HCT116 (cell line): Measurements from ENCODE around the gene OR52R1. TPM values are rescaled to one million over a fixed set of nuclear protein-coding genes. Genes with fewer than 3 reads are reported as not detected.

Source experiments
- ATAC-seq: fragments of 200-7000 bp; cut with Tn5 transposase; 2 replicates; pipeline ENCODE4 v1.9.1; 2020; ENCODE audit warnings: mild to moderate bottlenecking, moderate library complexity
- BruUV-seq: library from RNA; stranded (reverse); fragments of 400-500 nt; replicated peaks from 2 replicates; lab custom pipeline; 2021; lab: Mats Ljungman, UMichigan
- CTCF ChIA-PET: fragments of 300-600 bp; sonication (Branson Sonifier 250); formaldehyde crosslinking; loops from one replicate; lab custom pipeline; 2021; ENCODE audit warnings: antibody characterized with exemption; lab: Charles Lee
- POLR2A ChIA-PET: fragments of 300-600, 350-600 bp; sonication (Branson Sonifier 250); formaldehyde crosslinking; loops from one replicate; lab custom pipeline; 2021; ENCODE audit warnings: antibody characterized with exemption; lab: Charles Lee
- RAD21 ChIA-PET, 2 experiments: fragments of 300-600 bp; sonication (Branson Sonifier 250); formaldehyde crosslinking; loops; one replicate each; lab custom pipeline; 2023; ENCODE audit warnings: low total read pairs in 2 of 2; ENCODE audit not compliant: uncharacterized antibody in 2 of 2, unreplicated experiment in 2 of 2, low non-redundant PET in 1 of 2; lab: Charles Lee
- DNase-seq: peaks from one replicate; pipeline ENCODE4 v3.0.0-alpha.2; 2010; ENCODE audit warnings: low read depth, low spot score
- H2AFZ ChIP-seq: fragments of 200-600 bp; shearing (Covaris generic), sonication (generic); 2 replicates; pipeline ENCODE4 v1.6.1; 2017; ENCODE audit warnings: low read depth, mixed run types, mixed read lengths, antibody characterized with exemption, low read length; ENCODE audit not compliant: poor library complexity, severe bottlenecking
- H3K27ac ChIP-seq: 2 replicates; pipeline ENCODE4 v1.5.1; 2012; ENCODE audit warnings: low read depth, low read length
- H3K27me3 ChIP-seq: fragments of 200-600 bp; sonication (generic); 2 replicates; pipeline ENCODE4 v1.6.1; 2016; ENCODE audit warnings: mixed run types, low read length, mixed read lengths; ENCODE audit not compliant: insufficient read depth
- H3K36me3 ChIP-seq, 2 experiments: fragments of 200-500 bp in 1 of 2; fragments of 200-600 bp in 1 of 2; sonication (Bioruptor generic) in 1 of 2; sonication (generic) in 1 of 2; 2 replicates each; pipeline versions ENCODE4 v1.5.1 to v1.6.1; 2014 to 2016; ENCODE audit warnings: low read length in 2 of 2, inconsistent platforms in 1 of 2, mixed read lengths in 1 of 2, mixed run types in 1 of 2; ENCODE audit not compliant: insufficient read depth in 2 of 2, control insufficient read depth in 1 of 2
- H3K4me1 ChIP-seq, 2 experiments: fragments of 200-600 bp in 1 of 2; sonication (generic) in 1 of 2; 2 replicates each; pipeline versions ENCODE4 v1.5.1 to v1.6.1; 2012 to 2017; ENCODE audit warnings: low read length in 2 of 2, inconsistent platforms in 1 of 2, mild to moderate bottlenecking in 1 of 2, mixed read lengths in 1 of 2, mixed run types in 1 of 2, moderate library complexity in 1 of 2; ENCODE audit not compliant: insufficient read depth in 2 of 2, control insufficient read depth in 1 of 2
- H3K4me2 ChIP-seq: fragments of 200-600 bp; sonication (generic); 2 replicates; pipeline ENCODE4 v1.6.1; 2017; ENCODE audit warnings: mixed run types, low read length, mixed read lengths
- H3K4me3 ChIP-seq, 2 experiments: fragments of 200-600 bp in 1 of 2; sonication (generic) in 1 of 2; replicated peaks in 1 of 2; 2 replicates each; pipeline ENCODE4 v1.5.1; 2011 to 2016; ENCODE audit warnings: low read length in 2 of 2, control low read depth in 1 of 2, low read depth in 1 of 2, mild to moderate bottlenecking in 1 of 2, mixed read lengths in 1 of 2, mixed run types in 1 of 2
- H3K79me2 ChIP-seq: fragments of 200-600 bp; sonication (generic); 2 replicates; pipeline ENCODE4 v1.6.1; 2017; ENCODE audit warnings: mild to moderate bottlenecking, mixed run types, low read length, moderate library complexity, mixed read lengths; ENCODE audit not compliant: insufficient read depth
- H3K9ac ChIP-seq: fragments of 200-600 bp; sonication (generic); 2 replicates; pipeline ENCODE4 v1.6.1; 2016; ENCODE audit warnings: low read length, mixed read lengths
- H3K9me2 ChIP-seq: fragments of 200-600 bp; sonication (generic), shearing (Covaris generic); 2 replicates; pipeline ENCODE4 v1.6.1; 2017; ENCODE audit warnings: mixed run types, mild to moderate bottlenecking, moderate library complexity; ENCODE audit not compliant: insufficient read depth
- H3K9me3 ChIP-seq, 2 experiments: fragments of 200-500 bp in 1 of 2; fragments of 200-600 bp in 1 of 2; sonication (Bioruptor generic) in 1 of 2; sonication (generic) in 1 of 2; 2 replicates each; pipeline ENCODE4 v1.6.1; 2014 to 2017; ENCODE audit warnings: low read length in 2 of 2, mixed read lengths in 2 of 2, inconsistent platforms in 1 of 2, low read depth in 1 of 2, mild to moderate bottlenecking in 1 of 2, mixed run types in 1 of 2, moderate library complexity in 1 of 2; ENCODE audit not compliant: control insufficient read depth in 1 of 2, insufficient read depth in 1 of 2
- H4K20me1 ChIP-seq: fragments of 200-600 bp; sonication (generic), shearing (Covaris generic); 2 replicates; pipeline ENCODE4 v1.6.1; 2017; ENCODE audit warnings: mixed run types, mild to moderate bottlenecking, moderate library complexity; ENCODE audit not compliant: insufficient read depth
- ATF3 ChIP-seq: IDR thresholded peaks from 2 replicates; pipeline ENCODE4 v1.6.1; 2012
- CBX3 ChIP-seq: IDR thresholded peaks from 2 replicates; pipeline ENCODE4 v1.6.1; 2012; ENCODE audit warnings: low read depth
- CEBPB ChIP-seq: IDR thresholded peaks from 2 replicates; pipeline ENCODE4 v1.6.1; 2012; ENCODE audit warnings: low read depth
- EGR1 ChIP-seq: IDR thresholded peaks from 2 replicates; pipeline ENCODE4 v1.6.1; 2012; ENCODE audit warnings: low read depth
- EZH2 ChIP-seq: fragments of 200-600 bp; sonication (generic); IDR thresholded peaks from 2 replicates; pipeline ENCODE4 v1.6.1; 2017; ENCODE audit warnings: antibody characterized with exemption, mixed run types
- MAX ChIP-seq: IDR thresholded peaks from 2 replicates; pipeline ENCODE4 v1.6.1; 2012
- POLR2A ChIP-seq: IDR thresholded peaks from 2 replicates; pipeline ENCODE4 v1.7.0; 2011; ENCODE audit warnings: borderline replicate concordance; ENCODE audit not compliant: insufficient read depth, insufficient read length; ENCODE audit errors: extremely low read depth
- POLR2AphosphoS5 ChIP-seq: IDR thresholded peaks from 2 replicates; pipeline ENCODE4 v1.6.1; 2011; ENCODE audit warnings: mild to moderate bottlenecking, low read depth, low read length, moderate library complexity
- RAD21 ChIP-seq: IDR thresholded peaks from 2 replicates; pipeline ENCODE4 v1.6.1; 2012; ENCODE audit warnings: low read depth, mild to moderate bottlenecking
- SIN3A ChIP-seq: IDR thresholded peaks from 2 replicates; pipeline ENCODE4 v1.6.1; 2012; ENCODE audit warnings: low read depth
- SRF ChIP-seq: IDR thresholded peaks from 2 replicates; pipeline ENCODE4 v1.6.1; 2012; ENCODE audit warnings: low read depth
- TCF7L2 ChIP-seq: IDR thresholded peaks from 2 replicates; pipeline ENCODE4 v1.7.0; 2011; ENCODE audit warnings: borderline replicate concordance, inconsistent platforms; ENCODE audit not compliant: insufficient read depth, insufficient read length; ENCODE audit errors: extremely low read depth
- YY1 ChIP-seq: IDR thresholded peaks from 2 replicates; pipeline ENCODE4 v1.6.1; 2011; ENCODE audit warnings: low read length, low read depth, moderate library complexity, mild to moderate bottlenecking; ENCODE audit not compliant: insufficient replicate concordance; ENCODE audit errors: extremely low read depth
- ZBTB33 ChIP-seq: IDR thresholded peaks from 2 replicates; pipeline ENCODE4 v1.6.1; 2011; ENCODE audit warnings: mild to moderate bottlenecking, low read length, moderate library complexity; ENCODE audit not compliant: insufficient replicate concordance; ENCODE audit errors: extremely low read depth
- ZFX ChIP-seq: fragments of 450-650 bp; IDR thresholded peaks from 2 replicates; pipeline ENCODE4 v1.6.1; 2017
- ZNF274 ChIP-seq: fragments of 200-500 bp; sonication (Bioruptor generic); IDR thresholded peaks from 2 replicates; pipeline ENCODE4 v1.6.1; 2014; ENCODE audit warnings: mild to moderate bottlenecking, low read depth, low read length, inconsistent platforms
- intact Hi-C: fragments of 100-400 bp; cut with micrococcal nuclease; formaldehyde crosslinking; loops from 2 replicates; pipeline ENCODE4 v1.10.0; 2022
- total RNA-seq: library from RNA; stranded (reverse); gene quantifications from one replicate; pipeline ENCODE4 v1.2.1, GENCODE V29; 2021; ENCODE audit not compliant: unreplicated experiment
- TF ChIP-seq, protein P1 (sequence below): IDR thresholded peaks from 2 replicates; pipeline ENCODE4 v1.6.1; 2012; ENCODE audit warnings: low read depth

OR52R1 gene
- total RNA-seq, 1 experiment from 2014 or later, result not detected

- TF ChIP-seq, protein P1, sequence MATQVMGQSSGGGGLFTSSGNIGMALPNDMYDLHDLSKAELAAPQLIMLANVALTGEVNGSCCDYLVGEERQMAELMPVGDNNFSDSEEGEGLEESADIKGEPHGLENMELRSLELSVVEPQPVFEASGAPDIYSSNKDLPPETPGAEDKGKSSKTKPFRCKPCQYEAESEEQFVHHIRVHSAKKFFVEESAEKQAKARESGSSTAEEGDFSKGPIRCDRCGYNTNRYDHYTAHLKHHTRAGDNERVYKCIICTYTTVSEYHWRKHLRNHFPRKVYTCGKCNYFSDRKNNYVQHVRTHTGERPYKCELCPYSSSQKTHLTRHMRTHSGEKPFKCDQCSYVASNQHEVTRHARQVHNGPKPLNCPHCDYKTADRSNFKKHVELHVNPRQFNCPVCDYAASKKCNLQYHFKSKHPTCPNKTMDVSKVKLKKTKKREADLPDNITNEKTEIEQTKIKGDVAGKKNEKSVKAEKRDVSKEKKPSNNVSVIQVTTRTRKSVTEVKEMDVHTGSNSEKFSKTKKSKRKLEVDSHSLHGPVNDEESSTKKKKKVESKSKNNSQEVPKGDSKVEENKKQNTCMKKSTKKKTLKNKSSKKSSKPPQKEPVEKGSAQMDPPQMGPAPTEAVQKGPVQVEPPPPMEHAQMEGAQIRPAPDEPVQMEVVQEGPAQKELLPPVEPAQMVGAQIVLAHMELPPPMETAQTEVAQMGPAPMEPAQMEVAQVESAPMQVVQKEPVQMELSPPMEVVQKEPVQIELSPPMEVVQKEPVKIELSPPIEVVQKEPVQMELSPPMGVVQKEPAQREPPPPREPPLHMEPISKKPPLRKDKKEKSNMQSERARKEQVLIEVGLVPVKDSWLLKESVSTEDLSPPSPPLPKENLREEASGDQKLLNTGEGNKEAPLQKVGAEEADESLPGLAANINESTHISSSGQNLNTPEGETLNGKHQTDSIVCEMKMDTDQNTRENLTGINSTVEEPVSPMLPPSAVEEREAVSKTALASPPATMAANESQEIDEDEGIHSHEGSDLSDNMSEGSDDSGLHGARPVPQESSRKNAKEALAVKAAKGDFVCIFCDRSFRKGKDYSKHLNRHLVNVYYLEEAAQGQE, result no peak
- no peak for TF ChIP-seq RAD21
- no peak for TF ChIP-seq MAX
Measured at GRCh38 chr11:4809246-4809645, 5.1 kb upstream of the OR52R1 start (continued).

DNA sequence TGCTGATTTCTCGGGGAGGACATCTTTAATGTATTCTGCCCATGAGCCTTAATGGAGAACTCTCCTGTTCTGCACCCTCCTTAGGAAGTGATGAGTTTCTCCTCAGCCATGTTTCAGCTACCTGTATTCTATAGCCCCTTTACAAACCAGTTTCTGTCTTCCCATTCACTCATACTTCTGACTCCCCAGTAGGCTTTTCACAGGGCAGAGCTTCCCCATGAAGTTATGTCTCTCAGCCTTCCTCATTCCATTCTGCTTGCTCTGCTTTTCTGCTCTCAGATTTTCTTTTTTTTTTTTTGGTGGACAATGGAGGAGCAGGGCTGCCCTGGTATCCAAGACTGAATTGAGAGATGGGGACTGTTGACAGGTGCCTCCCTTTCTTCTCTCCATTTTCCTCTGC, 4.3 kb upstream of the OR52R1 start:
- intact Hi-C loops, result no loop called here
- no peak for DNase-seq
- BruUV-seq, result no TSS peak

More for the DNA sequence above, 4.3 kb upstream of the OR52R1 start:
- no peak overlapping the region for H3K4me2 ChIP-seq
- TF ChIP-seq SRF (no peak), POLR2A (no peak), TCF7L2 (no peak), MAX (no peak), ZBTB33 (no peak), SIN3A (no peak), EZH2 (no peak), EGR1 (no peak), POLR2AphosphoS5 (no peak), ATF3 (no peak), ZNF274 (no peak), CEBPB (no peak), ZFX (no peak), YY1 (no peak), CBX3 (no peak)
- TF ChIP-seq, all 23 proteins: peak for 0
- H3K36me3 ChIP-seq, result no peaks in the 10 kb centered on the region
- H3K79me2 ChIP-seq, result no peaks in the 10 kb centered on the region
- ChIA-PET RAD21 (no interaction called here), CTCF (no interaction called here), POLR2A (no interaction called here)
- H3K9me3 ChIP-seq, result no peaks in the 10 kb centered on the region
- no peaks in the 10 kb centered on the region for H3K4me1 ChIP-seq
- H2AFZ ChIP-seq, result no peak overlapping the region
- H3K27me3 ChIP-seq, result peaks cover 17% of the 10 kb centered on the region
- no peak overlapping the region for H3K4me3 ChIP-seq
- no peak overlapping the region for H3K27ac ChIP-seq
- no peaks in the 10 kb centered on the region for H3K9me2 ChIP-seq
- no peak overlapping the region for H3K9ac ChIP-seq
- no peak for ATAC-seq
- no peaks in the 10 kb centered on the region for H4K20me1 ChIP-seq
